KOPT-K1 (cell line): ENCODE measurements around the gene ANKRD65.
"Not testable (repeated sequence)": the region's sequence is repeated elsewhere in the genome, so short reads cannot be mapped to it uniquely, and the experiment has no call there.

Source experiments
- H3K27ac ChIP-seq: fragments of 200-600 bp; sonication (generic); 2 replicates; pipeline ENCODE4 v1.5.1; 2016; ENCODE audit warnings: antibody characterized with exemption, mild to moderate bottlenecking, low read depth, low read length; ENCODE audit not compliant: poor library complexity, severe bottlenecking
- H3K36me3 ChIP-seq: fragments of 200-600 bp; sonication (generic); 2 replicates; pipeline ENCODE4 v1.5.1; 2017; ENCODE audit warnings: antibody characterized with exemption, mild to moderate bottlenecking, low read length, moderate library complexity; ENCODE audit not compliant: insufficient read depth
- H3K9me3 ChIP-seq: fragments of 200-600 bp; sonication (generic); 2 replicates; pipeline ENCODE4 v1.5.1; 2017; ENCODE audit warnings: antibody characterized with exemption, low read length, mild to moderate bottlenecking; ENCODE audit not compliant: insufficient read depth, poor library complexity, severe bottlenecking

The ANKRD65 gene

DNA sequence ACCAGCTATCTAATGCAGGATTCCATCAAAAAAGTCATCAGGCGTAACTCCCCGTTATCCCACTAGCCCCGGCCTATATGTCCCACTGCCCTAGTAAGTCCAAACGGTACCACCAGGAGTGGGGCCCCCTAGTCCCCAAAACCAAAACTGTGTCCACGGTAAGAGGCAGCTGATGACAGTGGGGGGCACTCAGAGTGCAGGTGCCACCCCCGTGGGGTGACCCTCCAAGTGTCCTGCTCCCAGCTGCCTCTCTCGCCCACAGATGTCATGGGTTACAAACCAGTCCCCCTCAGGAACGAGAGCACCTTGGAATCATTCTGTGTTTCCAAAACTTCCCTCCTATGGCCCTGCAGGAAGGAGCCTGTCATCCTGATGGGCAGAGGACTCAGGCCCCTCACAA is 35.1 kb downstream of the ANKRD65 start:
- Histone ChIP-seq H3K27ac (no peak overlapping the region), H3K36me3 (peaks cover 74% of the 10 kb centered on the region), H3K9me3 (no peaks in the 10 kb centered on the region)

DNA sequence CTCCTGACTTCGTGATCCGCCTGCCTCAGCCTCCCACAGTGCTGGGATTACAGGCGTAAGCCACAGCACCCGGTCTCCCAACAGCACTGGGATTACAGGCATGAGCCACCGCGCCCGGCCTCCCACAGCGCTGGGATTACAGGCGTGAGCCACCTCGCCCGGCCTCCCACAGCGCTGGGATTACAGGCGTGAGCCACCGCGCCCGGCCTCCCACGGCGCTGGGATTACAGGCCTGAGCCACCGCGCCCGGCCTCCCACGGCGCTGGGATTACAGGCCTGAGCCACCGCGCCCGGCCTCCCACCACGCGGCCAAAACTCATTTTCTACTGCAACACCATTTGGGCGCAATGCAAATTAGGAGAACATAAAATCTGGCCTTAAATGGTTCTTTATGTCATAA is 35.7 kb downstream of the ANKRD65 start:
- H3K36me3 ChIP-seq: peaks cover 74% of the 10 kb centered on the region
- H3K27ac ChIP-seq, H3K9me3 ChIP-seq: not testable (repeated sequence)

DNA sequence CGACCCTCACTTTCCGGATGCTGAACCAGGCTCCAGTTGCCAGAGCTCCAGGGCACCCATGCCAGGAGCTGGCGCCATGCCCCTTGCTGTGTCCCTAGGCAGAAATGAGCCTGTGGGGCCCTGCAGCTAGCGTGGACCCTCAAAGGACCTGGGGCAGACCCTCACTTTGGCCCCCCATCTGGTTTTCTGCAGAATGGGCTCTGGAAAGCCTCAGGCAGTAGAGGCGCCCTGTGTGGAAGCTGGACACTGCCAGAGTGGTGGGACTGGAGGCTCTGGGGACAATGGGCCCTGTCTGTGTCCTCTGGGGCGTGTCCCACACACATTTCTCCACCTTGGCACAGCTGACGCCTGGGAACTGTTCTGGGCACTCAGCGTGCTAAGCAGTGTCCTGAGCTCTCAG is 39.8 kb downstream of the ANKRD65 start:
- Histone ChIP-seq H3K27ac (no peak overlapping the region), H3K9me3 (no peaks in the 10 kb centered on the region), H3K36me3 (peaks cover 36% of the 10 kb centered on the region)

DNA sequence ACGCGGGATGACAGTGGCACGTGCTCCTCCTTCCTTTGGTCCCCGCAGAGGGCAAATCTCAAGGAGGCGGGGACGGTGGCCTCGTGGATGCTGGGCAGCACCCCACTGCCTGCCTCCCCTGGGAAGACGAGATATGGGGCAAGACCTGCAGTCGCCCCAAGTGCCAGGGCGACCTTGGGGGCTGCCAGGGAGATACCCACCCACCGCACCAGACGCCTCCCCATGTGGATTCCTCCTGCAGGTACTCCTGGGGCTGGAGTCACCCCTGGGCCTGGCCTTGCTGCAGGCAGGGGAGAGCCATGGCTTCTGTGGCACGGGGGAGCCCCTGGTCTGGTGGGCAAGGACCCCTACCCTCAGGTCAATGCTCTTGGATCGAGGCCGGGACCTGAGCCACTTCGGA is 40.2 kb downstream of the ANKRD65 start:
- H3K9me3 ChIP-seq: no peaks in the 10 kb centered on the region
- H3K27ac ChIP-seq: no peak overlapping the region
- peaks cover 31% of the 10 kb centered on the region for H3K36me3 ChIP-seq

DNA sequence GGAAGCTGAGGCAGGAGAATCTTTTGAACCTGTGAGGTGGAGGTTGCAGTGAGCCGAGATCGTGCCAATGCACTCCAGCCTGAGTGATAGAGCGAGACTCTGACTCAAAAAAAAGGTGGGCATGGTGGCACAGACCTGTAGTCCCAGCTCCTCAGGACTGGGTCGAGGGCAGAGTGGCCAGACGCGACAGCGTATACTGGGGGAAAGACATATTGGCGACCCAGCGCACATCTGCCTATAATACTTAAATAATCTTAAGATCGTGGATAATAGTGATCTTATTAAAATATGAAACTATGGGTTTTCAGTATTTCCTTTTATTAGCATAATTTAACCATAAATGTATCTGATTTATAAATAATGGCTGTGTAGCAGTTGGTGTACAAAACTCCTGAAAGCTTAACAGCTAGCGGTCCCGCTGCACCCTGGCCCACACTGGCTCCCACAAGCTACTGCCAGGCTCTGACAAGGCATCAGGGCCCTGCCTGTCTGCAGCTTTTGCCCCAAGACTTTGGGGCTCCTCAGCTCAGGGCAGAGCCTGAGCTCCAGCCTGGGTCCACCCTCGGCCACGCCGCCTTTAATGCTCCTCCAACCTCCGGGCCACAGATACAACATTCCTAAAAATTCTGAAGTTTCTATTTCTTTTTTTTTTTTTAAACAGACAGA is 43.4 kb downstream of the ANKRD65 start:
- no peaks in the 10 kb centered on the region for H3K9me3 ChIP-seq
- peaks cover 28% of the 10 kb centered on the region; the same call in 1 of the 2 replicates for H3K36me3 ChIP-seq
- H3K27ac ChIP-seq: no peak overlapping the region

DNA sequence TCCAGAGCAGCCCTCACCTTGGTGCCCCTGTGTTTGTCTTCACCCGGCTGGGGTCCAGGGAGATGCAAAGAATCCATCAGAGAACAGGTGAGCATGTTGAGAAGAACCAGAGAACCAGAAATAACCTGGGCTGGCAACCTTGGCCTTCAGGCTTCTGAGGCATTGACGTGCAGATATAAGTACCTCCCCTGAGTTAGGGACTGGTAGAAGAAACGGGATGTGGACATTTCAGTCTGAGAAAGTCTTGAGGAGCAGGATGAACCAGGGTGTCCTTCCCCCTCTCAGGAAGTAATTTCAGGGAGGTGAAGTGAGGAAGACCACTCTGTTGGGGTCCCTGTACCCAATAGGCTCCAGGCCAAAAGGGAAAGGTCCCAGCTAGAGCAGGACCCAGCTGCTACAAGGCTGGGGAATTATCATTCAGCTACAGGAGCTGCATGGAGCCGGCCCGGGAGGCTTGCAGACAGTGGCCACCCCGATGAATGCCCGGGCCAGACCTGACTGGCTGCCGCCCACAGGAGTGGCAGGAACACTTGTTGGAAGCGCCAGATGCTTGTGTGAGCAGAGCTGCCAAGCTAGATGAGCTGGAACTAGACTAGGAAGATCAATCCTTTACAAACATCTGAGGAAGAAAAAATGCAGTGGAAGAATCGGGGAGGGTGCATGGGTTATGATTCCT is 44.4 kb downstream of the ANKRD65 start:
- H3K36me3 ChIP-seq: peaks cover 30% of the 10 kb centered on the region; the same call in 1 of the 2 replicates
- peak overlapping the region; percentile 83 for H3K27ac ChIP-seq
- no peaks in the 10 kb centered on the region for H3K9me3 ChIP-seq

DNA sequence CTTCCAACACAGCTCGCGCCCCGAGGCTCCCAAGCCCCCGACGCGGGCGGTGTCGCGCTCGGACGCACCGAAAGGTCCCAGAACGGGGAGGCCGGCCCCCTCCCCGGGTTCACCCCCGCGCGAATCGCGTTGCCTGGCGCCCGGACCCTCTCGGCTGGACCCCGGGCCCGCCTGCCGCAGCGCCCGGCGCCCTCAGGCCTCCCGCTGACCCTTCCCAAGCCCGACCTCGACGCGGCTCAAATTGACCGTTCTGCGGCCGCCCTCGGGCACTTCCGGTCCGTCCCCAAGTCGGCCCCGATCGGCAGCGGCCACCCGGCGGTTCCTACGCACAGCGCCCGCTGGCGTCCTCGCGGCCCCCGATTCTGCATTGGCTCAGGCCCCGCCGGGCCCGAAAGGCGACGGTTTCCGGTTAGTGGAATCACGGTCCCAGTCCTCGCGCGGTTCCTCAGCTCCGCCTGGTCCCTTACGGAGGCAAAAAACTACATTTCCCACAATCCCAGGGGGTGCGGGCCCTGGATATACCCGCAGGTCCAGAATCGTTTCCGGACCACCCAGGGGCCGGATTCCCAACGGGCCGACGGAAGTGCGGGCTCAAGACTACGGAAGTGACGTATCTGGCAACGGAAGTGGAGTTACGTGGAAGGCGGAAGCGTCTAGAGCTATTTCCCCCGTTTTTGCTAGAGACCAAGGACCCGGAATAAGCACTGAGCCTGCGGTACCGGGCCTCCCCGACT is 46.0 kb downstream of the ANKRD65 start, which contains the start of gene AURKAIP1:
AURKAIP1 (minus strand) TSS at position 279 of the 734 bp plus-strand sequence. CDS start 451 bp downstream, outside the sequence.
- H3K9me3 ChIP-seq: no peaks in the 10 kb centered on the region
- H3K27ac ChIP-seq: peak within 1 kb of the TSS; percentile 83
- peaks cover 14% of the 10 kb centered on the region; the same call in 1 of the 2 replicates for H3K36me3 ChIP-seq

DNA sequence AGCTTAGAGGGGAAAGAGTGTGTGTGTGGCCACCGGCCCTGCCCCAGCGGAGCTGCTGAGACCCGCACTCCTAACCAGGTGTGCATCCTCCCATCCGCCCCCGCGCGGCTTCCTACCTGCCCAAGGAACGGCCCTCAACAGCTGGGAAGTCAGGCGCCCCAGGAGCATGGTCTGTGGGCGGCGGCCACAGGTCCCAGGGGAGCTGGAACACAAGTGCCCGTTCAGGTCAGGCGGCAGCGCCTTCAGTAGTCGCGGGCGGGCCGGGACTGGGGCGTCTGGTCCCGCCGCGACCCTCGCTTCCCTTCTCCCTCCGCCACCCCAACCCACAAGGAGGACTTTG is 46.5 kb downstream of the ANKRD65 start:
- peaks cover 14% of the 10 kb centered on the region; the same call in 1 of the 2 replicates for H3K36me3 ChIP-seq
- H3K9me3 ChIP-seq: no peaks in the 10 kb centered on the region
- H3K27ac ChIP-seq: peak overlapping the region; percentile 83

DNA sequence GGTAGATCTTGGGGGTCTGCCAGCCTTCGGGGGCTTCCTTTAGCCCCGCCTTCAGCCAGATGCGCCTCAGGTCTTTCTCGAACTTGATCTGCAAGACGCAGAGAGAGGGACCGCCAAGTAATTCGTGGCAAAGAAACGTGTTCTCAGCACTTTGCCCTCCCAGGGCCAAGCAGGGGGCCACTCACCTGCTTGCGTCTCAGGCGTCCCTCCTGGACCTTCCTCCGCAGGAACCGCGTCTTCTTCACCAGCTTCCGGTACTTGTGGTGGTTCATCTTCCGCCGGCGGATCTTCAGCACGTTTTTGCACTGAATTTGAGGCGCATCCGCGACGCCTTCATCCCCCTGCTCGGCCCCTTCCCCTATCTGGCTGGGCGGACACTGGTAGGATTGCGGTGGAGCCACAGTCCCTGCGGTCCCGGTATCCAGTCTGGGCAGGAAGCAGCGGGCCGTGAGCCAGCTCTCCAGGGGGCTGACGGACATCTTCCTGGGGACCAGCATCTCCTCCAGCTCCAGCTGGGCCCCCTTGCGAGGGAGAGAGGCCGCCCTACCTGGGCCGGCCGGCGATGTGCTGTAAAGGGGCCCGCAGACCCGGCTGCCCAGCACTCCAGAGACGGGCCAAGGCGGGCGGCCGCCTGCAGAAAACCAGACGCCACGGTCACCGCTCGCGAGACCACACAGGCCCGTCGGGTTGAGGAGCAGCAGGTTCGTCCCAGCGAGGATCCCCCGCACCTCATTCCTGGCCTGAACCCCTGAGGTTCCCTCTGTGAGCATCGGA is 47.1 kb downstream of the ANKRD65 start:
- Histone ChIP-seq H3K36me3 (peaks cover 14% of the 10 kb centered on the region; the same call in 1 of the 2 replicates), H3K27ac (peak overlapping the region; percentile 83), H3K9me3 (no peaks in the 10 kb centered on the region)

DNA sequence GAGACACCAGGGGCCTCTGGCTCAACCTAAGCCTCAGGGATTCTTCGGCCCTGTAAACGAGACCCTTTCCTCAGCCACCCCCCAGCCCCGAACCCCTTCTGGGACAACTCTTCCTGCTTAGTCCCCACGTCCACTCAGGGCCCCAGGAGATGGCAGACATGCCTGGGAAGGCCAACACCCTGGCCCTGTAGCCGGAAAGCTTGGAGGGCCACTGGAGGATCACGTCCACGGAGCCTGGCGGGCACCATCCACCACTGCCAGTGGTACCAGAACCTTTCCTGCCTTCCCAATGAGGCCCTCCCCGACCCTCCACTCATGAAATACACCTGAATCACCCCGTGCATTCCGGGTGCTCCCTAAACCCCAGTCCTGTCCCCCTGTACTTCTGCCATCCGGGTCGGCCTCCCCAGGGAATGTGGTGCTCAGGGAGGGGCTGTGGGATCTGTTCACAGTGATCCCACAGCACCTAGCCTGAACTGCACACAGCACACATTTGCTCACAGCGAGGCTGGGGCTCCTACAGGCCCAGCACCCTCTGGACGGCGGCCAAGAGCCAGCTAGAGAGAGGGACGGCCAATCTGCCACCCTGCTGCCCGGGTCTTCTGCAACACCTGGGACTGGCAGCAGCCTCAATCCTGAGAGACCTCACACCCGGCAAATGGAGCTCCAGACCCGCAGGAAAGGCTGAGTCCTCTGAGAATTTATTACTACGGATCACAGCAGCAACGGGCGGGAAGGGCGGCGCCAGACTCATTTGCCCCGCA is 47.8 kb downstream of the ANKRD65 start:
- Histone ChIP-seq H3K36me3 (peaks cover 14% of the 10 kb centered on the region; the same call in 1 of the 2 replicates), H3K27ac (no peak overlapping the region), H3K9me3 (no peaks in the 10 kb centered on the region)

DNA sequence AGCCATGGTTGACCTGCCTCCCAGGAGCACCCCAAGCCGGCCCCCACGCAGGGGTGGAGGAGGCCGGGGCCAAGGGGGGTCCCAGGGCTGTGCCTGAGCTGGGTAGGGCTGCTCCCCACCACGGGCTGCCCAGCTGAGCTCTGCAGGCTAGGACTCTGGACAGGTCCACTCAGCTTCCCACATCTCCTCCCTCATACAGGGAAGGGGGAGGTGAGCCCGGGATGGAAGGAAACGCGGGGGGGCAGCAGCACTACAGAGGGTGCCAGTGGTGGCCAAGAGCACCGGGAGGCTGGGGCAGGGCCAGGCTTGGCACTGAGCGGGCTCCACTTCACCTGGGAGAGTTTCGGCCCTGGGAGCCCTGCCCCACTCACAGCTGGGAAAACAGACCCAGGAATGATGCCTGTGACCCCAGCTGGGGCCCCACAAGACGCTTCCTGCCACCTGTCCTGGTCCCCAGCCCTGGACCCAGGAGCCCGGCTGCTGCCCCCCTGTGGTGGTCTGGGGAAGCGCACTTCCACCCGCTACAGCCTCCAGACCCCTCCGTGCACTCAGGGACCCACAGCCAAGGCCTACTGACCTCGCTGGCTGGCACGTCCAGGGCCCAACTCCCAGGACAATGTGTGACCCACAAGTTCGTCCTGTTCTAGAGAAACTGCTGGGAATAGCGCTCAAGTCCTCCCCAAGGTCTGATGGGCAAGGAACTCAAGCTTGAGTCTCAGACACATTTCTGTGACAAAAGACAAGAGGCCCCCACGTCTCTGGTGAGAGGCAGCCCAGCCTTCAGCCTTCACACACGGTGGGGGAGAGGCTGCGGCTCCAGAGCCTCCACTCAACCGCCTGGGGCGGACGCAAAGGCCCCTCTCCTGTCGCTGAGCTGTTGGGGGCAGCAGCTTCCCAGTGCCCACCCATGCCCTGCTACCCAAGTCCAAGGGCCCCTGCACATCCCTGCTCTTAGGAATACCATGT is 49.0 kb downstream of the ANKRD65 start:
- H3K27ac ChIP-seq: peak overlapping the region; percentile 12

DNA sequence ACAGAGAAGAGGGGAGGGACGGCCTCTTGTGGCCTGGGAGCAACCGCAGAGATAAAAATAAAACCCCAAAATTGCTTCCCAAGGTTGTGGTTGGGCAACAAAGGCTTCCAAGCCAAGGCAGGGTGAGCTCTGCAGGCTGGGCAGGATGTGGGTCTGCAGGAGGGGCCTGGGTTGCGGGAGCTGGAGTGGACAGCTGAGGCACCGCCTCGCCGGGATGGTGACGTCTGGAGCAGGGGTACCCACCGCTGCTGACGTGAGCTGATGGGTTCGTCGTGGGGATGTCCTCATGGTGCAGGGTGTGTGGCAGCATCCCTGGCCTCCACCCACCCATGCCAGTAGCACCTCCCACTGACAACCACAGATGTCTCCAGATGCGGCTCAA is 49.7 kb downstream of the ANKRD65 start:
- Histone ChIP-seq H3K27ac (peak overlapping the region; percentile 12), H3K9me3 (peaks cover 11% of the 10 kb centered on the region), H3K36me3 (peaks cover 14% of the 10 kb centered on the region; the same call in 1 of the 2 replicates)

More for the DNA sequence above, 49.0 kb downstream of the ANKRD65 start:
- Histone ChIP-seq H3K36me3 (peaks cover 14% of the 10 kb centered on the region; the same call in 1 of the 2 replicates), H3K9me3 (peaks cover 4% of the 10 kb centered on the region)

DNA sequence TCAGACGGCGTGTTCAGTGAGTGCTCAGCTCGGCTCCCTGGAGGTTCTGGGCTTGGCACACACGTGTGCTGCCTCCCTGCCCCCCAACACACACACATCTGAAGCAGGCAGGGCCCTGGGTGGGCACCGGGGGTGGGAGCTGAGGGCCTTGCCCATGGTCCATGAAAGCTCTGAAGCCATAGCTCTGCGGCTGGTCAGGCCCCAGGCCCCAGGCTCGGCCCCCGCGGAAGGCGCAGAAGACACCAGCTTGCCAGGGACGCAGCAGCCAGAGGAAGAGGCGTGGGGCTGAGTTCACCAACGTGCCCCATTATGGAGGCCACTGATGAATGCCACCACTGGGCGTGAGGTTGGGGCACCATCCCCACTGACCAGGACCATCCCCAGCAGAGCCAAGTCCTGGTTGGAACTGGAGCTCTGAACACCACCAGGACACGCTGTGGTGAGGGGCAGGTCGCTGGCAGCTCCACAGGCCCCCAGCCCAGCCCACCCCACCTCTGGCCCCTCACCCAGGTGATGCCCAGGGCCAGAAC is 50.2 kb downstream of the ANKRD65 start:
- peaks cover 14% of the 10 kb centered on the region; the same call in 1 of the 2 replicates for H3K36me3 ChIP-seq
- H3K9me3 ChIP-seq: peaks cover 16% of the 10 kb centered on the region
- no peak overlapping the region for H3K27ac ChIP-seq
